AG04450 (cell line): ENCODE measurements around the gene RHBDL2. TPM values are rescaled to one million over a fixed set of nuclear protein-coding genes. Genes with fewer than 3 reads are reported as not detected.

Experiments
- CTCF ChIA-PET: fragments of 300-600, 350-600 bp; formaldehyde crosslinking; extraction: SDS; loops from one replicate; lab custom pipeline; 2022; ENCODE audit warnings: antibody characterized with exemption, inconsistent platforms; lab: Charles Lee
- POLR2A ChIA-PET: fragments of 350-600 bp; formaldehyde crosslinking; extraction: SDS; loops from one replicate; lab custom pipeline; 2021; ENCODE audit warnings: antibody characterized with exemption, inconsistent platforms; lab: Yijun Ruan, JAX
- DNase-seq: peaks from one replicate; pipeline ENCODE4 v3.0.0-alpha.2; 2011; ENCODE audit warnings: low read depth, low spot score
- H3K27ac ChIP-seq: one replicate; pipeline ENCODE4 v1.5.1; 2012; ENCODE audit warnings: low read depth, low read length, control low read depth
- H3K27me3 ChIP-seq: one replicate; pipeline ENCODE4 v1.6.0; 2012; ENCODE audit warnings: low read length; ENCODE audit not compliant: control insufficient read depth, insufficient read depth
- H3K4me3 ChIP-seq: 2 replicates; pipeline ENCODE4 v1.5.1; 2011; ENCODE audit warnings: mild to moderate bottlenecking, low read depth, low read length, control low read depth
- H3K9me3 ChIP-seq: 2 replicates; pipeline ENCODE4 v1.5.1; 2012; ENCODE audit warnings: low read length; ENCODE audit not compliant: control insufficient read depth, insufficient read depth
- polyA plus RNA-seq: library from polyadenylated mRNA; depleted of rRNA; stranded (reverse); fragments of >200 nt; gene quantifications from 2 replicates; pipeline ENCODE4 v1.2.3, GENCODE V29; 2011
- TF ChIP-seq, protein P1 (sequence below): IDR thresholded peaks from 2 replicates; pipeline ENCODE4 v1.5.1; 2011; ENCODE audit warnings: low read depth, low read length, control low read depth, inconsistent platforms

The RHBDL2 gene
- polyA plus RNA-seq, 1 experiment, result 0.33 TPM

DNA sequence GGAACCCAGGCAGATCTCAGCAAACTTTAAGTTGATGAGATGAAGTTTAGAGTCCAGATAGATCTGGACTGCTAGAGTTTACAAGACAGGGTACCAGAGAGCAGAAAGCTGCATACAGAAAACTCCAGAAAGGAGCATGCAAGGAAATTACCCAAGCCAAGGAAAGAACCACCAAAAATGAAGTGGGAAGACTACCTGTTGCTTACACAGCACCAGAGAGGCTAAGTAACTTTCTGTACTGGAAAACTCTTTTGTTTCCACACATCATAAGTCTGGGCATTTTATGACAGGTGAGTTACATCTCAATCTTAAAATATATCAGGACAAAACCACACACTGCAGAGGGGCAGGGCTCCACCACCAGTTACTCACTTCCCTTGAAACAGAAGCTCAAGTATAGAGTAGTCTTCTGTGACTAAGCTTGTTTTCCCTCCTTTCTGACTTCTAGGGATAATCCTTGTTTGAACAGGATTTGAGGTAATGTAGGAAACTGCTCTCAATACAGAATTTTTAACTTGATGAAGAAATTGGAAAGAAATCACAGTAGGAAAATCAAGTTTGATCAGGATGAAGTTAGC, 42.9 kb downstream of the RHBDL2 start:
- CTCF ChIA-PET, result no interaction called here
- Histone ChIP-seq H3K9me3 (no peaks in the 10 kb centered on the region), H3K4me3 (no peak overlapping the region), H3K27me3 (no peaks in the 10 kb centered on the region), H3K27ac (no peak overlapping the region)
- POLR2A ChIA-PET, result no interaction called here
- TF ChIP-seq, protein P1, sequence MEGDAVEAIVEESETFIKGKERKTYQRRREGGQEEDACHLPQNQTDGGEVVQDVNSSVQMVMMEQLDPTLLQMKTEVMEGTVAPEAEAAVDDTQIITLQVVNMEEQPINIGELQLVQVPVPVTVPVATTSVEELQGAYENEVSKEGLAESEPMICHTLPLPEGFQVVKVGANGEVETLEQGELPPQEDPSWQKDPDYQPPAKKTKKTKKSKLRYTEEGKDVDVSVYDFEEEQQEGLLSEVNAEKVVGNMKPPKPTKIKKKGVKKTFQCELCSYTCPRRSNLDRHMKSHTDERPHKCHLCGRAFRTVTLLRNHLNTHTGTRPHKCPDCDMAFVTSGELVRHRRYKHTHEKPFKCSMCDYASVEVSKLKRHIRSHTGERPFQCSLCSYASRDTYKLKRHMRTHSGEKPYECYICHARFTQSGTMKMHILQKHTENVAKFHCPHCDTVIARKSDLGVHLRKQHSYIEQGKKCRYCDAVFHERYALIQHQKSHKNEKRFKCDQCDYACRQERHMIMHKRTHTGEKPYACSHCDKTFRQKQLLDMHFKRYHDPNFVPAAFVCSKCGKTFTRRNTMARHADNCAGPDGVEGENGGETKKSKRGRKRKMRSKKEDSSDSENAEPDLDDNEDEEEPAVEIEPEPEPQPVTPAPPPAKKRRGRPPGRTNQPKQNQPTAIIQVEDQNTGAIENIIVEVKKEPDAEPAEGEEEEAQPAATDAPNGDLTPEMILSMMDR, result no peak
- no peak for DNase-seq

DNA sequence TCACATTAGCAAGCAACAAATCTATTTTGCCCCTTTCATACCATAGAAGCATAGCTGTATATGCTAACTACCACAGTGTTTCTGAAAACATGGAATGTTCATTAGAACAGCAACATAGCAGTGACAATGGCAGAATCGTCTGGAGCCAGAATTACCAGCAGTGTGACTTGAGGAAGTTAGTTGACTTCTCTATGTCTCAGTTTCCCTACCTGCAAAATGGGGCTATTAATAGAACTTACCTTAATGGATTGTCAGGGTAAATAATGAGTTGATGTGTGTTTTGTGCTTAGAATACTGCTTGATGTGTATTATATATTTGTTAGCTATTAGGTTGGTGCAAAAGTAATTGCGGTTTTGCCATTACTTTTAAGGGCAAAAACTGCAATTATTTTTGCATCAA, 45.5 kb downstream of the RHBDL2 start:
- H3K27me3 ChIP-seq, result no peaks in the 10 kb centered on the region
- no peaks in the 10 kb centered on the region for H3K9me3 ChIP-seq
- TF ChIP-seq, protein P1, result no peak
- ChIA-PET POLR2A (no interaction called here), CTCF (no interaction called here)
- H3K27ac ChIP-seq, result no peak overlapping the region
- H3K4me3 ChIP-seq, result no peak overlapping the region
- no peak for DNase-seq

DNA sequence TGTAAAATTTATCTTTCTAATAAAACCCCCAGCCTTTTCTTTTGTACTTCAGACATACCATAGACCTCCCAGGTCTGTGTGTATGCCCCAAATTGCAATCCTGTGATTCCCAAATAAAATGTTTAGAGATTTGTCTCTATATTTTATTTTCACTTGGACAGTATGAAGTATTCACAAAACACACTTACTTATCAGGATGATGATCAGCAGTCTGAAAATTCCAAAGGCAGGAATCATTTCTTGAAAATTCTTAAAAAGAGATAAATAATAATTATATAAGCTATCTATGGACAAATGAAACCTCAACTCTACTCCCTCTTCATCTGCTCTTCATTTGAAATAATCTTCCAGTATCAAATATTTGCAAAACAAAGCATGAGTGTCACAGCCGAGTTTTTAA, 48.7 kb downstream of the RHBDL2 start:
- H3K4me3 ChIP-seq, result no peak overlapping the region
- H3K27ac ChIP-seq, result no peak overlapping the region
- H3K9me3 ChIP-seq, result no peaks in the 10 kb centered on the region
- TF ChIP-seq, protein P1, result no peak
- CTCF ChIA-PET, result no interaction called here
- no peak for DNase-seq
- POLR2A ChIA-PET, result no interaction called here
- no peaks in the 10 kb centered on the region for H3K27me3 ChIP-seq

DNA sequence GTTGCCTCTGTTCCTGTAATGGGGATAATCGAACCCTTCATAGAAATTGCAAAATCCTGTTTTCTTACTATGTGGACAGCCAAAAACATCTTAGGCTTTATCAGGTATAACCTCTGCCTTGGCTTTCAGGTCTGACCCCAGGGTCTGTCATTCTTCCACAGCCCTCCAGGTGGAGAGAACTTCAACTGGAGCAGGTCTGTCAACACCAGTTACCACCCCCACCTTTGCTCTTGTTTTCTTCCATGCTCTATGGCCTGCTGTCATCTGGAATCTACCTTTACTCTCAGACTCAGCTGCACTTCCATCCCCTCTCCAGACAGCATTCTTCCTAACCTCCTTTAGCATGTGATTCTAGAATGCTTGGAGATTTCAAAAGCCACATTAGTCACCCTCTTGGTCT, 49.9 kb downstream of the RHBDL2 start:
- H3K27me3 ChIP-seq, result no peaks in the 10 kb centered on the region
- CTCF ChIA-PET, result no interaction called here
- no peak overlapping the region for H3K27ac ChIP-seq
- no peak for DNase-seq
- no peaks in the 10 kb centered on the region for H3K9me3 ChIP-seq
- H3K4me3 ChIP-seq, result no peak overlapping the region
- TF ChIP-seq, protein P1, result no peak
- POLR2A ChIA-PET, result no interaction called here

DNA sequence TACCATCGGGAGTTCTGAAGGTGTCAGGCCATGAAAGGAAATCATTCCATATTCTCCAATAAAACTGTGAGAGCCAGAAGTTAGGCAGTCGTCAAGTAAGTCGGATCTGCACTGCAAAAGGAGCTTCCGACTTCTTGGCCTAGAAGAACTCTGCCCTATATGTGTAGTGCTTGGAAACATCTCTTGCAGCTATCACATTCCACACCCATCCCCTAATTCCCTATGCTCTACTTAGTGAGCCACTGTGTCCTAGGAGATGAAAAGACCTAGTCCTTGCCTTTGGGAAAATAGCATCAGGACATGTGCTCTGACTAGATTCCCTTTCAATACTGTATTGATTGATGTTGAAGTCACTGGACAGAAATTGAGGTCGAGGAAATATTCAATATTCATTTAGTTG, 52.0 kb downstream of the RHBDL2 start:
- Histone ChIP-seq H3K27ac (no peak overlapping the region), H3K4me3 (no peak overlapping the region), H3K9me3 (no peaks in the 10 kb centered on the region), H3K27me3 (no peaks in the 10 kb centered on the region)
- POLR2A ChIA-PET, result no interaction called here
- TF ChIP-seq, protein P1, result no peak
- CTCF ChIA-PET, result no interaction called here
- no peak for DNase-seq
